Measurements from ENCODE around the gene STK4.

GRCh38 chr20:44961870-44962267, 4.4 kb upstream of the STK4 start:
- TF ChIP-seq POLR2A (IDR thresholded peaks at IDR 0.05; ENCODE audit: low read depth, low read length) (no peak), POLR2AphosphoS5 (IDR thresholded peaks at IDR 0.05; ENCODE audit: low read depth, low read length) (no peak)
